ENCODE results near the gene WNT3A.

DNA sequence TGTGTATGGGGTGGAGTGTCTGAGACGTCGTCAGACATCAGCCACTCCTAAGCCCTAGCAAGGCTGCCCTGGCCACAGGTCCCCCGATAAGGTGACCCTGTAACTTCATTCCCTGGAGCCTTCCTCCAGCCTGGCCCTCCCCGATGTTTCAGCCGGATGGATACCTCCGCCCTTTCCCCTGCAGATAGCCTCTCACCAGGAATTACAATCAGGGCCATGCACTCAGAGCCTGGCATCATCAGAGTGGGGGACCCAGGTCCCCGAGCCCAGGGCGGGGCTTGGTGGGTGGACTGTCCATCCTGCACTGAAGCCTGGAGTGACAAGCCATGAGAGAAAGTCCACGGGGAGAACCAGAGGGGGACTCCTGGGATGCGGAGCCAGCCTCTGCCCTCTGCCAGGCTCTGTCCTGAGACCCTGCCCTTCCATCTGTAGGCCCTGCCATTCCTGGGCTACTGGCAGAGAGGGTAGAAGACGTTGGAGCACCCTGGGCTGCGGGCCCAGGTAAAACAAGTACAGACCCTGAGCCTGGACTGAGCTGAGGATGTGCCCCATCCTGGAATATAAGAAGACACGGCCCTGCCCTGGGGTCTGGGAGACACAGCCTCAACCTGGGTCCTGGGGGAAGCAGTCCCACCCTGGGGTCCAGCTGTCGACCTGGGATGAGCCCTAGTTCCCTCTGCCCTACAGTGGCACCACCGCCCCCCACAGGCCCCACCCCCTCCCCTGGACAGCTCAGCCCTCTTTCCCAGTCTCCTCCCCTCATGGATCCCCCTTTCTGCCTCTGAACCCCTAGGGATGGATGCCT, 58.9 kb downstream of the WNT3A start:
- TF ChIP-seq, protein P1, sequence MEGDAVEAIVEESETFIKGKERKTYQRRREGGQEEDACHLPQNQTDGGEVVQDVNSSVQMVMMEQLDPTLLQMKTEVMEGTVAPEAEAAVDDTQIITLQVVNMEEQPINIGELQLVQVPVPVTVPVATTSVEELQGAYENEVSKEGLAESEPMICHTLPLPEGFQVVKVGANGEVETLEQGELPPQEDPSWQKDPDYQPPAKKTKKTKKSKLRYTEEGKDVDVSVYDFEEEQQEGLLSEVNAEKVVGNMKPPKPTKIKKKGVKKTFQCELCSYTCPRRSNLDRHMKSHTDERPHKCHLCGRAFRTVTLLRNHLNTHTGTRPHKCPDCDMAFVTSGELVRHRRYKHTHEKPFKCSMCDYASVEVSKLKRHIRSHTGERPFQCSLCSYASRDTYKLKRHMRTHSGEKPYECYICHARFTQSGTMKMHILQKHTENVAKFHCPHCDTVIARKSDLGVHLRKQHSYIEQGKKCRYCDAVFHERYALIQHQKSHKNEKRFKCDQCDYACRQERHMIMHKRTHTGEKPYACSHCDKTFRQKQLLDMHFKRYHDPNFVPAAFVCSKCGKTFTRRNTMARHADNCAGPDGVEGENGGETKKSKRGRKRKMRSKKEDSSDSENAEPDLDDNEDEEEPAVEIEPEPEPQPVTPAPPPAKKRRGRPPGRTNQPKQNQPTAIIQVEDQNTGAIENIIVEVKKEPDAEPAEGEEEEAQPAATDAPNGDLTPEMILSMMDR (conservative IDR thresholded peaks at IDR 0.05): no peak
- no peak for TF ChIP-seq ZFX (IDR thresholded peaks at IDR 0.05)

All from C4-2B (cell line).